Measurements from ENCODE around the gene ZNF418. TPM values are rescaled to one million over a fixed set of nuclear protein-coding genes. Genes with fewer than 3 reads are reported as not detected.
A peak's percentile ranks its signal among the peaks of the same experiment; 100 is the strongest.
"Not testable (repeated sequence)": the region's sequence is repeated elsewhere in the genome, so short reads cannot be mapped to it uniquely, and the experiment has no call there.

ZNF418 gene
- total and polyA plus RNA-seq, 5 experiments from 2014 or later: 1.0 to 31.8 (median 15.1) TPM; not detected in 1

GRCh38 chr19:57888107-57888559 is 47.1 kb downstream of the ZNF418 start:
- peaks cover 43 to 72% (median 49%) of the 10 kb centered on the region in 3 donors for H3K36me3 Mint-ChIP-seq
- H3K27me3 Mint-ChIP-seq: no peaks in the 10 kb centered on the region
- peak overlapping the region; percentile 85 to 96 (median 92) for H3K4me3 Mint-ChIP-seq
- peak in 1 of 2 donors; percentile 1 for ATAC-seq
- H3K4me1 Mint-ChIP-seq: peaks cover 17 to 38% (median 27%) of the 10 kb centered on the region in 4 donors
- DNase-seq: no peak
- POLR2A ChIA-PET: interaction anchor here (0.6 to 1.9 kb wide), 8 partner anchors 29 to 479 kb away, joined by 3 to 7 read pairs (median 4); partner anchors contain the start of genes ZNF417, ZNF586, ZNF587 and ZNF606
- peaks cover 0 to 87% (median 36%) of the 10 kb centered on the region in 9 donors for H3K9me3 Mint-ChIP-seq
- H3K27ac Mint-ChIP-seq: peak overlapping the region; percentile 74 to 97 (median 92)

GRCh38 chr19:57887195-57887941 is 47.8 kb downstream of the ZNF418 start:
- H3K4me3 Mint-ChIP-seq: peak overlapping the region; percentile 85 to 96 (median 92)
- peak overlapping the region in 7 of 10 donors; percentile 17 to 93 (median 84) for H3K27ac Mint-ChIP-seq
- H3K27me3 Mint-ChIP-seq: no peaks in the 10 kb centered on the region
- ATAC-seq: no peak
- POLR2A ChIA-PET: interaction anchor here (1.3 to 1.9 kb wide), 5 partner anchors 19 to 116 kb away, joined by 4 to 7 read pairs (median 5); partner anchors contain the start of genes ZNF417, ZNF587 and ZNF606
- H3K36me3 Mint-ChIP-seq: peaks cover 47 to 78% (median 55%) of the 10 kb centered on the region in 3 donors
- peaks cover 0 to 88% (median 36%) of the 10 kb centered on the region in 9 donors for H3K9me3 Mint-ChIP-seq
- DNase-seq: no peak
- peaks cover 17 to 41% (median 27%) of the 10 kb centered on the region in 4 donors for H3K4me1 Mint-ChIP-seq

- no peak for ATAC-seq
These were observed 49.2 kb downstream of the ZNF418 start for GRCh38 chr19:57886046-57886445.

GRCh38 chr19:57873883-57874799 is 61.1 kb downstream of the ZNF418 start:
- Mint-ChIP-seq H3K27ac (peak overlapping the region in 1 of 10 donors; percentile 15), H3K36me3 (peaks cover 39 to 85% (median 56%) of the 10 kb centered on the region in 3 donors), H3K9me3 (peaks cover 0 to 93% (median 36%) of the 10 kb centered on the region in 9 donors)
- not testable (repeated sequence) for H3K4me3 Mint-ChIP-seq, H3K4me1 Mint-ChIP-seq, H3K27me3 Mint-ChIP-seq, DNase-seq, ATAC-seq
- POLR2A ChIA-PET: interaction anchor here (0.6 to 0.9 kb wide), 2 partner anchors 128 to 179 kb away, joined by 3 read pairs; no protein-coding TSS in a partner anchor

More at GRCh38 chr19:57886046-57886445, 49.2 kb downstream of the ZNF418 start:
- peaks cover 17 to 41% (median 27%) of the 10 kb centered on the region in 4 donors for H3K4me1 Mint-ChIP-seq
- no peak overlapping the region for H3K27ac Mint-ChIP-seq
- POLR2A ChIA-PET: interaction anchor here (1.7 kb wide), 1 partner anchor 18 kb away, joined by 5 read pairs; no protein-coding TSS in a partner anchor
- H3K4me3 Mint-ChIP-seq: peak overlapping the region in 6 of 10 donors; percentile 10 to 48 (median 38)
- H3K36me3 Mint-ChIP-seq: peaks cover 47 to 72% (median 55%) of the 10 kb centered on the region in 3 donors
- no peaks in the 10 kb centered on the region for H3K27me3 Mint-ChIP-seq
- peaks cover 0 to 82% (median 36%) of the 10 kb centered on the region in 9 donors for H3K9me3 Mint-ChIP-seq
- no peak for DNase-seq

GRCh38 chr19:57872450-57872849 is 62.8 kb downstream of the ZNF418 start:
- POLR2A ChIA-PET: no interaction called here
- H3K4me3 Mint-ChIP-seq: no peak overlapping the region
- peaks cover 0 to 94% (median 36%) of the 10 kb centered on the region in 9 donors for H3K9me3 Mint-ChIP-seq
- peaks cover 39 to 80% (median 53%) of the 10 kb centered on the region in 3 donors for H3K36me3 Mint-ChIP-seq
- ATAC-seq (no peak), DNase-seq (no peak)
- H3K27me3 Mint-ChIP-seq: no peaks in the 10 kb centered on the region
- H3K27ac Mint-ChIP-seq: no peak overlapping the region
- peaks cover 0 to 3% (median 2%) of the 10 kb centered on the region in 4 donors for H3K4me1 Mint-ChIP-seq

Other genes with a start within 250 kb of the ZNF418 start
- gene ZNF154, start 226.2 kb downstream of the ZNF418 start, total RNA-seq: 10 to 100 TPM; 60.5 to 60.6 TPM
- gene ZNF154, start 226.2 kb downstream of the ZNF418 start, polyA plus RNA-seq: 1 to 10 TPM; 1.1 to 2.4 (median 1.2) TPM
- gene ZNF671, start 207.8 kb downstream of the ZNF418 start, total RNA-seq: 10 to 100 TPM; 46.0 to 46.8 TPM
- 10 to 100 TPM; 17.2 to 28.0 (median 24.7) TPM for gene ZNF671, start 207.8 kb downstream of the ZNF418 start, polyA plus RNA-seq
- 10 to 100 TPM; 42.9 to 52.0 TPM for gene ZNF776, start 188.6 kb downstream of the ZNF418 start, total RNA-seq
- gene ZNF776, start 188.6 kb downstream of the ZNF418 start, polyA plus RNA-seq: 10 to 100 TPM in 1 of 3 donors, 1 to 10 TPM in 2; 8.2 to 11.9 (median 8.4) TPM
- gene ZNF586, start 165.7 kb downstream of the ZNF418 start, total RNA-seq: 10 to 100 TPM; 46.6 to 46.9 TPM
- 10 to 100 TPM; 17.7 to 21.5 (median 20.3) TPM for gene ZNF586, start 165.7 kb downstream of the ZNF418 start, polyA plus RNA-seq
- gene ZNF552, start 120.5 kb downstream of the ZNF418 start, total RNA-seq: 10 to 100 TPM; 17.3 to 21.8 TPM
- 10 to 100 TPM in 1 of 3 donors, 1 to 10 TPM in 2; 6.4 to 12.4 (median 7.4) TPM for gene ZNF552, start 120.5 kb downstream of the ZNF418 start, polyA plus RNA-seq
- gene ZNF587B, start 105.1 kb downstream of the ZNF418 start, total RNA-seq: 10 to 100 TPM; 29.1 to 29.9 TPM
- gene ZNF587B, start 105.1 kb downstream of the ZNF418 start, polyA plus RNA-seq: 1 to 10 TPM in 1 of 3 donors, under 1 TPM in 2; 0.27 to 1.3 (median 0.76) TPM
- gene ZNF587, start 85.5 kb downstream of the ZNF418 start, total RNA-seq: 10 to 100 TPM; 61.9 to 69.2 TPM
- gene ZNF587, start 85.5 kb downstream of the ZNF418 start, polyA plus RNA-seq: 1 to 10 TPM; 1.3 to 7.4 (median 4.7) TPM
- 10 to 100 TPM; 84.6 to 85.1 TPM for gene ZNF814, start 46.4 kb downstream of the ZNF418 start, total RNA-seq
- gene ZNF814, start 46.4 kb downstream of the ZNF418 start, polyA plus RNA-seq: 10 to 100 TPM; 13.2 to 32.2 (median 20.9) TPM
- 10 to 100 TPM; 44.2 to 50.1 TPM for gene ZNF417, start 18.8 kb downstream of the ZNF418 start, total RNA-seq
- gene ZNF417, start 18.8 kb downstream of the ZNF418 start, polyA plus RNA-seq: 1 to 10 TPM; 1.6 to 6.0 (median 1.8) TPM
- 10 to 100 TPM; 21.8 to 22.8 TPM for gene ZNF256, start 12.3 kb upstream of the ZNF418 start, total RNA-seq
- gene ZNF256, start 12.3 kb upstream of the ZNF418 start, polyA plus RNA-seq: 1 to 10 TPM; 4.5 to 6.2 (median 4.9) TPM
- gene C19orf18, start 39.1 kb upstream of the ZNF418 start, total RNA-seq: 1 to 10 TPM; 2.2 to 2.9 TPM
- gene C19orf18, start 39.1 kb upstream of the ZNF418 start, polyA plus RNA-seq: under 1 TPM in 1 of 3 donors, not detected in 2; 0.24 TPM
- 10 to 100 TPM; 52.6 to 53.2 TPM for gene ZNF606, start 67.4 kb upstream of the ZNF418 start, total RNA-seq
- gene ZNF606, start 67.4 kb upstream of the ZNF418 start, polyA plus RNA-seq: 1 to 10 TPM; 2.1 to 6.5 (median 6.0) TPM
- not detected for gene ZSCAN1, start 98.6 kb upstream of the ZNF418 start, total RNA-seq
- not detected for gene ZSCAN1, start 98.6 kb upstream of the ZNF418 start, polyA plus RNA-seq
- 10 to 100 TPM; 13.3 to 15.4 TPM for gene ZNF135, start 123.9 kb upstream of the ZNF418 start, total RNA-seq
- gene ZNF135, start 123.9 kb upstream of the ZNF418 start, polyA plus RNA-seq: 1 to 10 TPM in 2 of 3 donors, under 1 TPM in 1; 0.79 to 4.3 (median 3.8) TPM
- 100 to 1,000 TPM; 107 to 110 TPM for gene ZSCAN18, start 162.8 kb upstream of the ZNF418 start, total RNA-seq
- 10 to 100 TPM; 18.7 to 30.0 (median 27.4) TPM for gene ZSCAN18, start 162.8 kb upstream of the ZNF418 start, polyA plus RNA-seq
- 10 to 100 TPM; 16.2 to 17.4 TPM for gene ZNF329, start 215.4 kb upstream of the ZNF418 start, total RNA-seq
- 10 to 100 TPM in 1 of 3 donors, 1 to 10 TPM in 2; 5.9 to 11.9 (median 7.6) TPM for gene ZNF329, start 215.4 kb upstream of the ZNF418 start, polyA plus RNA-seq
- 100 to 1,000 TPM; 110 to 119 TPM for gene ZNF274, start 247.7 kb upstream of the ZNF418 start, total RNA-seq
- 10 to 100 TPM; 26.5 to 38.7 (median 34.9) TPM for gene ZNF274, start 247.7 kb upstream of the ZNF418 start, polyA plus RNA-seq